SU-DHL-6 (cell line): ENCODE measurements around the gene PDE8B.

ENCODE experiments used
- EZH2phosphoT487 ChIP-seq: fragments of 200-600 bp; sonication (generic), shearing (Covaris generic); conservative IDR thresholded peaks from 2 replicates; pipeline ENCODE4 v1.6.1; 2018; ENCODE audit warnings: mild to moderate bottlenecking, antibody characterized with exemption, low read length, moderate library complexity, mixed read lengths
- TF ChIP-seq, protein P1 (sequence below): fragments of 200-600 bp; sonication (generic); IDR thresholded peaks from one replicate; pipeline ENCODE4 v1.5.1; 2017; ENCODE audit warnings: antibody characterized with exemption, mild to moderate bottlenecking, low read length, moderate library complexity; ENCODE audit not compliant: insufficient read depth, poor library complexity, severe bottlenecking

DNA sequence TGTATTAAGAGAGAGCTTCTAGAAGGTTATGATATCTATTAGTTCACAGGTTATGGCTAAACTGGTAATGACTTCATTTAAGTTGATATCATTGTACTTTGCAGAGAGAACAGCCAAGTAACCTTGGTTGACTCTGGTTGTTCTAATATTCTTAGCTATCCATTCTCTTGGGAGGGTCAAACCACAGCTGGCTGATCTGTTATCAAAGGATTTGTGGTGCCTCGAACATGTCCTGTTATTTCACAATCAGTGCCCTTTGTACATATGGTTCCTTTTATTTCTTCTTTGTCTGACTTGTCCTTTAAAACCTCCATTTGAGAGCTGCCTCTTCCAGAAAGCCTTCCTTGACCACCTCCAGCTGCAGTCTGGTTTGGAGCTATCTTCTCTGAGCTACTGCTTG lies 61.7 kb downstream of the PDE8B start:
- TF ChIP-seq, protein P1, sequence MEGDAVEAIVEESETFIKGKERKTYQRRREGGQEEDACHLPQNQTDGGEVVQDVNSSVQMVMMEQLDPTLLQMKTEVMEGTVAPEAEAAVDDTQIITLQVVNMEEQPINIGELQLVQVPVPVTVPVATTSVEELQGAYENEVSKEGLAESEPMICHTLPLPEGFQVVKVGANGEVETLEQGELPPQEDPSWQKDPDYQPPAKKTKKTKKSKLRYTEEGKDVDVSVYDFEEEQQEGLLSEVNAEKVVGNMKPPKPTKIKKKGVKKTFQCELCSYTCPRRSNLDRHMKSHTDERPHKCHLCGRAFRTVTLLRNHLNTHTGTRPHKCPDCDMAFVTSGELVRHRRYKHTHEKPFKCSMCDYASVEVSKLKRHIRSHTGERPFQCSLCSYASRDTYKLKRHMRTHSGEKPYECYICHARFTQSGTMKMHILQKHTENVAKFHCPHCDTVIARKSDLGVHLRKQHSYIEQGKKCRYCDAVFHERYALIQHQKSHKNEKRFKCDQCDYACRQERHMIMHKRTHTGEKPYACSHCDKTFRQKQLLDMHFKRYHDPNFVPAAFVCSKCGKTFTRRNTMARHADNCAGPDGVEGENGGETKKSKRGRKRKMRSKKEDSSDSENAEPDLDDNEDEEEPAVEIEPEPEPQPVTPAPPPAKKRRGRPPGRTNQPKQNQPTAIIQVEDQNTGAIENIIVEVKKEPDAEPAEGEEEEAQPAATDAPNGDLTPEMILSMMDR: no peak
- no peak for TF ChIP-seq EZH2phosphoT487
